Stimulated activated CD8-positive, alpha-beta memory T cell treated with anti-CD3 and anti-CD28 coated beads, Interleukin-7, amount 100 ng/mL, for 48 hours (primary cell): ENCODE data around the gene ZNF326.

Experiments
- DNase-seq, 2 donors: peaks; one replicate each; pipeline ENCODE4 v3.0.0-alpha.2; 2020; ENCODE audit warnings: low read depth in 1 of 2; ENCODE audit errors: extremely low read depth in 1 of 2

The ZNF326 gene

DNA sequence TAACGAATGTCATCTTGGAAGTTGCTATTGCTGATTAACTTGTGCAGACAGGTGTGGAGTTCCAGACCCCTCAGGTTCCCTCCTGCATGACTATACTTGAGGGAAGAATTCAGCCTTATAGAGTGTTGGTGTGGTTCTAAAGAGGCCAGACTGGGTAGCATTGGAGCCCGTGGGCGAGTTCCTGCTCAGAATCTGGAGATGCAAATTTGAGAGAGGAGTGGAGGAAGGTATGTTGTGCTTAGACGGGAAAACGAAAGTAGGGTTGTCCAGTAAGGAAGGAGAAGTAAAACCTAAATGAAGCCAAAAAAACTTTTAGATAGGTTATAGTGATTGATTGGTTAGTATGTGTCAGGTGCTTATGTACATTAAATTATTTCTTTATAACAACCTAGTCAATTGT, 79.2 kb downstream of the ZNF326 start:
- no peak for DNase-seq

DNA sequence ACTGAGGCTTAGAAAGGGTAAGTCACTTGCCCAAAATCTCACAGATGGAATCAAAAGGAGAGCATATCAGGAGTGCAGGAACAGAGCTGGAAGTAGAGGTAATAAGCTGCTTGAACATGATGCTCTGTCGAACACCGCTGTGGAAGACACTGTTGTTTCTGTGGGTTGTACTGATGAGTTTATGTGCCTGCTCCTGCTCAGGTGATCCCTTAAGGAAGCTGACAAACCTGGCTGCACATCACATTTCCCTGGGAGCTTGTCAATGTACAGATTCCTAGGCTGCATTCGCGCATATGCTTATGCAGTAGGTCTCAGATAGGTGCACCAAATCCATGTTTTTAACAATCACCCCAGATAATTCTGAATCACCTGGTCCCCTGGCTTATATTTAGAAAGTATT, 79.7 kb downstream of the ZNF326 start:
- DNase-seq: no peak

DNA sequence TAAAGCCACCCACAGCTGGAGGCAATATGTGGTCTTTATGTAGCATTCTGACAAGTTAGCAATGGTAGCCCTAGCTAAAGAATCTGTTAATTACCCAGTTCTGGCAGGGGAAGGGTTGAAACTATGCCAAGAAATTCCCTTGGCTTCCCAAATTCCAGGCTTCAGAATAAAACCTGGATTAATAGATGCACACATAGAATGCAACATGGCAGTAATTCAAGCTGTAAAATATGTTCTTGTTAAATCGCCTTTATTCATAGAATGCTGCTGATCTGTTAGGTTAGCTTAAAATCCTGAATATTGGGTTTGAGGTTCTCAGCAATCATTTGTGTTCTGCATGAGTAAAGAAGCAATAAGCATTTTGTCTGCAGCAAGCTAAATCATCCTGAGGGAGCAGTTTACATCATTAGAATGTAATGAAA, 80.1 kb downstream of the ZNF326 start:
- DNase-seq: no peak

GRCh38 chr1:90083995-90084394, 89.1 kb downstream of the ZNF326 start:
- no peak for DNase-seq
